Measurements from ENCODE around the gene TDP1. TPM values are rescaled to one million over a fixed set of nuclear protein-coding genes. Genes with fewer than 3 reads are reported as not detected.
A peak's percentile ranks its signal among the peaks of the same experiment; 100 is the strongest.

The TDP1 gene
- total and polyA plus RNA-seq, 2 experiments from 2014 or later: 11.8 to 12.6 TPM

DNA sequence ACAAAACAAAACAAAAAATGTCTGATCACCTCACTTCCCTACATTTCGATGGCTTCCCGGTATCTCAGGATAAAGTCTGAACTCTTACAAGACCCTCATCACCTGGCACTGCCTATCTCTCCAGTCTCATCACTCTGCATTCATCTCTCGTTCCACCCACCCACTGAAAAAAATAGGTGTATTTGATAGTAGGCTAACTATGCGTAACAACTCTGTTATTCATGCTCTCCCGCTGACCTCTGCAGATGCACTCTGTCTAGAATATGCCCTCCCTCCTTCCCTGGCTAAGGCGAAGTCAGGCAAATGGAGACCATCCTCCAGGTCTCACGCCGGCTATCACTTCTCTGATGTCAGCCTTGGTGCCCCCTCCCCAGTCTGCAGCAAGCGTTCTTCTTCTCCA lies 46.1 kb upstream of the TDP1 start:
- Histone ChIP-seq H3K27ac (no peak overlapping the region), H3K36me3 (ENCODE audit: low read depth) (no peaks in the 10 kb centered on the region), H3F3A (ENCODE audit: insufficient read depth) (peaks cover 18% of the 10 kb centered on the region; the same call in 1 of the 2 replicates), H4K20me1 (ENCODE audit: insufficient read depth) (no peaks in the 10 kb centered on the region), H2AFZ (no peak overlapping the region), H3K9ac (no peak overlapping the region), H3K79me2 (ENCODE audit: insufficient read depth) (no peaks in the 10 kb centered on the region), H3K4me3 (no peak overlapping the region), H3K9me3 (ENCODE audit: low read depth) (no peaks in the 10 kb centered on the region), H3K9me2 (ENCODE audit: insufficient read depth) (no peaks in the 10 kb centered on the region), H3K4me1 (ENCODE audit: insufficient read depth) (peaks cover 27% of the 10 kb centered on the region), H3K27me3 (replicated peaks; ENCODE audit: insufficient read depth) (no peaks in the 10 kb centered on the region), H3K4me2 (ENCODE audit: unreplicated experiment) (no peak overlapping the region)
- no peak for DNase-seq
- WGBS, 2 experiments (ENCODE audit: low coverage in 1 of 2, low lambda C conversion rate in 2 of 2, missing lambda C conversion rate in 2 of 2): 91 to 98% methylated on average over 9 of the region's 9 CpGs
- TF ChIP-seq EZH2 (IDR thresholded peaks at IDR 0.05; ENCODE audit: insufficient read depth, poor library complexity, severe bottlenecking) (no peak), EZH2phosphoT487 (IDR thresholded peaks at IDR 0.05; ENCODE audit: insufficient read depth, low read depth) (no peak)
- in situ Hi-C loops (cut with MboI): no loop called here

DNA sequence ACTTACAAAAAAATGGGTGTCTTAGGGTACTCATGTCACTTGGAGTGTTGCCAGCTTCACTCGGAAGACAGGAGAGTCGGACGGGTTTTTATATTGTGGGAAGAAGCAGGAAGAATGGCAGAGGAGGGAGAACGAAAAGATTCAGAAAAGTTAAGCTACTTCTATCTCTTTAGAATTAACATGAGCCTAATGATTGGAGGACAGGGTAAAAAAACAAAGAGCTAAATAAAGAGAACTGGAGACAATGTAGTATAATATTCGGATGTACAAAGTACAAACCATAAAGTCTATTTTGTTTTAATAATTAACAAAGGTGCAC lies 45.1 kb upstream of the TDP1 start:
- Histone ChIP-seq H2AFZ (0 out of 2 replicates have a peak overlapping the region, but pooled peaks have one; percentile 38), H3K27ac (peak overlapping the region; percentile 94), H3K4me3 (no peak overlapping the region), H3F3A (ENCODE audit: insufficient read depth) (peaks cover 18% of the 10 kb centered on the region), H3K9ac (peak overlapping the region; percentile 84), H3K79me2 (ENCODE audit: insufficient read depth) (no peaks in the 10 kb centered on the region), H3K9me3 (ENCODE audit: low read depth) (no peaks in the 10 kb centered on the region), H3K4me2 (ENCODE audit: unreplicated experiment) (peak overlapping the region; percentile 72), H4K20me1 (ENCODE audit: insufficient read depth) (no peaks in the 10 kb centered on the region), H3K36me3 (ENCODE audit: low read depth) (no peaks in the 10 kb centered on the region), H3K9me2 (ENCODE audit: insufficient read depth) (no peaks in the 10 kb centered on the region), H3K4me1 (ENCODE audit: insufficient read depth) (peaks cover 32% of the 10 kb centered on the region), H3K27me3 (replicated peaks; ENCODE audit: insufficient read depth) (no peaks in the 10 kb centered on the region)
- in situ Hi-C loops (cut with MboI): loop anchor here (10.0 kb wide), 2 partner anchors 486 to 886 kb away; no protein-coding TSS in a partner anchor
- no peak for DNase-seq
- 53 to 60% methylated on average over 5 of the region's 5 CpGs for WGBS, 2 experiments (ENCODE audit: low coverage in 1 of 2, low lambda C conversion rate in 2 of 2, missing lambda C conversion rate in 2 of 2)
- no peak for TF ChIP-seq EZH2 (IDR thresholded peaks at IDR 0.05; ENCODE audit: insufficient read depth, poor library complexity, severe bottlenecking)
- TF ChIP-seq EZH2phosphoT487 (IDR thresholded peaks at IDR 0.05; ENCODE audit: insufficient read depth, low read depth): no peak

DNA sequence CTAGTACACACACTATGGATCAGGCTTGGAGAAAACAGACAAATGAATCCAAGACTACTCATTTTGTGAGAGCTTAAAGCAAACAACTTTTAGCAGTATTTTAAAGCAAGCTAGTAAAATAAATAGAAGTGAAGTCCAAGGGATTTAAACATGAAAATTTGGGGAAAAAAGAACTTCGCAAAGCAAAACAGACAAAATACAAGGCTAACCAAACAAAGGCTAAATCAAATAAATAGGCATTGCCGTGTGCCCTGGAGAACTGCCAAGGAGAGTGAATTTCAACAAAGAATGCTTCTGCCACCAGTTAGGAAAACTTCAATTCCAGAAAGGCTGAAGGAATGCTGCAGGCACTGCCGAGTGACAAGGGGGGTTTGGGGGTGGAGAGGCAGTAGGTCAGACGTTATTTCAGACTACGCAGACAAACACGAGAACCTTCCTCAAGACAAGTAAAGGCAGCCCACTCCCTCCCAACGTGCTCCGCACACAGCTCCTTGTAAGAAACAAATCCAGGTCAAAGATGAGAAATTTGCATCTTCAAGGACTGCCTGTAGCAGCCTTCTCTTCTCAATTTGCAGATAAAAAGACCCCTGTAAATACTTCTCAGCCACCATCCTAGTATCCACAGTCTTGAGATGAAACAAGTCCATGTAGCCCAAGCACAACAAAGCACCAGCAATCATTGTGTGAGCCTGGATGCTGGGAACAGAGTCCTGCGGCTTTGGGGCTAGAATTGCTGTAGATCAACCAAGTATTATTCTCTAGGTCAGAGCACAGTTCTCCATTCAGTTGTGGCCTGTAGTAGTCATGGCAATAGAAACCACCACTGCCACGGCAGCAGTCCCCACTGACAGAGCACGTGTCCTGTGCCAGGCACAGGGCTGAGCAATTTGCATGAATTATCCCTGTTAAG lies 44.5 kb upstream of the TDP1 start:
- no peaks in the 10 kb centered on the region for H4K20me1 ChIP-seq (ENCODE audit: insufficient read depth)
- no peak for TF ChIP-seq EZH2phosphoT487 (IDR thresholded peaks at IDR 0.05; ENCODE audit: insufficient read depth, low read depth)
- no peak for TF ChIP-seq EZH2 (IDR thresholded peaks at IDR 0.05; ENCODE audit: insufficient read depth, poor library complexity, severe bottlenecking)
- H3K36me3 ChIP-seq (ENCODE audit: low read depth): no peaks in the 10 kb centered on the region
- peaks cover 24% of the 10 kb centered on the region for H3F3A ChIP-seq (ENCODE audit: insufficient read depth)
- 34 to 39% methylated on average over 11 of the region's 11 CpGs for WGBS, 2 experiments (ENCODE audit: low coverage in 1 of 2, low lambda C conversion rate in 2 of 2, missing lambda C conversion rate in 2 of 2)
- no peaks in the 10 kb centered on the region for H3K9me3 ChIP-seq (ENCODE audit: low read depth)
- peak overlapping the region; percentile 94 for H3K27ac ChIP-seq
- no peaks in the 10 kb centered on the region for H3K9me2 ChIP-seq (ENCODE audit: insufficient read depth)
- no peaks in the 10 kb centered on the region for H3K79me2 ChIP-seq (ENCODE audit: insufficient read depth)
- no peaks in the 10 kb centered on the region for H3K27me3 ChIP-seq (replicated peaks; ENCODE audit: insufficient read depth)
- H3K4me2 ChIP-seq (ENCODE audit: unreplicated experiment): peak overlapping the region; percentile 72
- peak overlapping the region; percentile 38; the same call in 1 of the 2 replicates for H2AFZ ChIP-seq
- in situ Hi-C loops (cut with MboI): loop anchor here (10.0 kb wide), 2 partner anchors 486 to 886 kb away; no protein-coding TSS in a partner anchor
- peak; percentile 72 for DNase-seq
- H3K4me3 ChIP-seq: no peak overlapping the region
- peaks cover 36% of the 10 kb centered on the region for H3K4me1 ChIP-seq (ENCODE audit: insufficient read depth)
- peak overlapping the region; percentile 84 for H3K9ac ChIP-seq

- 23 to 28% methylated on average over 2 of the region's 2 CpGs for WGBS, 2 experiments (ENCODE audit: low coverage in 1 of 2, low lambda C conversion rate in 2 of 2, missing lambda C conversion rate in 2 of 2)
- peak overlapping the region; percentile 43; the same call in 1 of the 2 replicates for H3K4me3 ChIP-seq
- peak overlapping the region; percentile 38; the same call in 1 of the 2 replicates for H2AFZ ChIP-seq
- no peaks in the 10 kb centered on the region for H4K20me1 ChIP-seq (ENCODE audit: insufficient read depth)
- H3K9me2 ChIP-seq (ENCODE audit: insufficient read depth): no peaks in the 10 kb centered on the region
- no peaks in the 10 kb centered on the region for H3K79me2 ChIP-seq (ENCODE audit: insufficient read depth)
- peaks cover 45% of the 10 kb centered on the region for H3K4me1 ChIP-seq (ENCODE audit: insufficient read depth)
- no peaks in the 10 kb centered on the region for H3K9me3 ChIP-seq (ENCODE audit: low read depth)
- peak; percentile 35 for DNase-seq
- H3F3A ChIP-seq (ENCODE audit: insufficient read depth): peaks cover 34% of the 10 kb centered on the region
- H3K27me3 ChIP-seq (replicated peaks; ENCODE audit: insufficient read depth): no peaks in the 10 kb centered on the region
- no peaks in the 10 kb centered on the region for H3K36me3 ChIP-seq (ENCODE audit: low read depth)
- peak overlapping the region; percentile 84 for H3K9ac ChIP-seq
- in situ Hi-C loops (cut with MboI): loop anchor here (10.0 kb wide), 2 partner anchors 487 to 887 kb away; no protein-coding TSS in a partner anchor
- peak overlapping the region; percentile 72 for H3K4me2 ChIP-seq (ENCODE audit: unreplicated experiment)
- peak overlapping the region; percentile 94 for H3K27ac ChIP-seq
- TF ChIP-seq EZH2 (IDR thresholded peaks at IDR 0.05; ENCODE audit: insufficient read depth, poor library complexity, severe bottlenecking) (no peak), EZH2phosphoT487 (IDR thresholded peaks at IDR 0.05; ENCODE audit: insufficient read depth, low read depth) (no peak)
These were observed 43.5 kb upstream of the TDP1 start for GRCh38 chr14:89912221-89912620.
